ENCODE data around the gene CRY1.

Gene CRY1

DNA sequence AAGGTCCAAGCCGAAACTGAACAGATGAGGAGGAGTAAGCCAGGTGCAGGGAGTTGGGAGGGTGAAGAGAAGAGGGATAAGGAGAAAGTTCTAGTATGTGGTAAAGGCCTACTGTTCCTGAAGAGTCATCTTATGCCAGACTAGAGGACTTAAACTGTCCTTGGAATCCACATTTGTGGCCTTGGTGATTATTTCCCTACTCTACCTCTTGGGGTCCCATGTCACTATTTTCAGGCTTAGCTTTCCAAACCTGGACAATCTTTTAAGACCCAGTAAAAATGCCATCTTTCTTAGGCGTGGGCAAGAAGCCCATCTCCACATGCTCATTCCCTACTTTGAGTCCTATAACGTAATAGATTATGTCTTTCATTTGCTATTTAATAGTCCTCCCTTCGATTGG lies 40.1 kb upstream of the CRY1 start:
- TF ChIP-seq, protein P1, sequence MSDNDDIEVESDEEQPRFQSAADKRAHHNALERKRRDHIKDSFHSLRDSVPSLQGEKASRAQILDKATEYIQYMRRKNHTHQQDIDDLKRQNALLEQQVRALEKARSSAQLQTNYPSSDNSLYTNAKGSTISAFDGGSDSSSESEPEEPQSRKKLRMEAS (IDR thresholded peaks at IDR 0.05; ENCODE audit: low read depth, low read length), result no peak
- TF ChIP-seq MYC (IDR thresholded peaks at IDR 0.05; ENCODE audit: low read depth, low read length) (no peak), POLR2A (IDR thresholded peaks at IDR 0.05; ENCODE audit: extremely low read depth, insufficient read length) (no peak)
- no peak overlapping the region for H3K4me3 ChIP-seq (ENCODE audit: low read depth, low read length)
- DNase-seq (ENCODE audit: low read depth), result peak; percentile 9

DNA sequence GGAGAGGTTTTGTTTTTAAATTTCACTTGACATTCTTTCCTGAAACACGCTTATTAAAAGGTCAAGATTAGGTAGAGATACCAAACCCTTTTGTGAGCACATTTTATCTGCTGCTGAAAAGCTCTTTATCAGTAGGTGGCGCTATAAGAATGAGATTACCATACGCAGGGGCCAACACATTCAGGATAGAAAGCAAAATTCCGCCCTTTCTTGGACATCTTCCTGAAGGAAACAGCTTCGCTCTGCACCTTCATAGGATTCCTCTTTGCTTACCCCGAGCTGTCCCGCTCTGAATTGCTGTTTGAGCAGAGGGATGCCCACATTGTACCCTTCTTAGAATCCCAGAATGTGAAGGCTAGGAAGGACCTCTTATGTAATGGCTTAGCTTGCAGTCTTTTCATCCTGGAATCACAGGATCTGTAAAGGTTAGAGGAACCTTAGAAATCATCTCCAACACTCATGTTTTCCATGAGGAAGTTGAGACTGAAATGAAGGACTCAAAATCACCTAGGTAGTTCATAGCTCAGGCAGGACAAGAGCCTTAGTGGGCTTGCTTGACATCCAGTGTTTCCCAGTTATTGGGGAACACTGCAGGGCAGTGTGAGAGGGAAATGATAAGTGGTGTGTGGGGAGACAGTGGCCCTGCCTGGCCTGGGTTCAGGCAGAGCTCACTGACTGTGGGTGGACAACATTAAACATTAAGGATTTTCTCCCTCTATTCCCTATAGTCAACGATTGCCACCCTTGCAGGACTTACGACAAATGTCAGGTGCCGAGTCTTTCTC lies 38.7 kb upstream of the CRY1 start:
- TF ChIP-seq, protein P1 (IDR thresholded peaks at IDR 0.05; ENCODE audit: low read depth, low read length), result no peak
- no peak for TF ChIP-seq MYC (IDR thresholded peaks at IDR 0.05; ENCODE audit: low read depth, low read length)
- TF ChIP-seq, protein P2, sequence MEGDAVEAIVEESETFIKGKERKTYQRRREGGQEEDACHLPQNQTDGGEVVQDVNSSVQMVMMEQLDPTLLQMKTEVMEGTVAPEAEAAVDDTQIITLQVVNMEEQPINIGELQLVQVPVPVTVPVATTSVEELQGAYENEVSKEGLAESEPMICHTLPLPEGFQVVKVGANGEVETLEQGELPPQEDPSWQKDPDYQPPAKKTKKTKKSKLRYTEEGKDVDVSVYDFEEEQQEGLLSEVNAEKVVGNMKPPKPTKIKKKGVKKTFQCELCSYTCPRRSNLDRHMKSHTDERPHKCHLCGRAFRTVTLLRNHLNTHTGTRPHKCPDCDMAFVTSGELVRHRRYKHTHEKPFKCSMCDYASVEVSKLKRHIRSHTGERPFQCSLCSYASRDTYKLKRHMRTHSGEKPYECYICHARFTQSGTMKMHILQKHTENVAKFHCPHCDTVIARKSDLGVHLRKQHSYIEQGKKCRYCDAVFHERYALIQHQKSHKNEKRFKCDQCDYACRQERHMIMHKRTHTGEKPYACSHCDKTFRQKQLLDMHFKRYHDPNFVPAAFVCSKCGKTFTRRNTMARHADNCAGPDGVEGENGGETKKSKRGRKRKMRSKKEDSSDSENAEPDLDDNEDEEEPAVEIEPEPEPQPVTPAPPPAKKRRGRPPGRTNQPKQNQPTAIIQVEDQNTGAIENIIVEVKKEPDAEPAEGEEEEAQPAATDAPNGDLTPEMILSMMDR (IDR thresholded peaks at IDR 0.05; ENCODE audit: low read depth, low read length), result peak; percentile 84
- DNase-seq (ENCODE audit: low read depth), result peak; percentile 63
- no peak overlapping the region for H3K4me3 ChIP-seq (ENCODE audit: low read depth, low read length)

DNA sequence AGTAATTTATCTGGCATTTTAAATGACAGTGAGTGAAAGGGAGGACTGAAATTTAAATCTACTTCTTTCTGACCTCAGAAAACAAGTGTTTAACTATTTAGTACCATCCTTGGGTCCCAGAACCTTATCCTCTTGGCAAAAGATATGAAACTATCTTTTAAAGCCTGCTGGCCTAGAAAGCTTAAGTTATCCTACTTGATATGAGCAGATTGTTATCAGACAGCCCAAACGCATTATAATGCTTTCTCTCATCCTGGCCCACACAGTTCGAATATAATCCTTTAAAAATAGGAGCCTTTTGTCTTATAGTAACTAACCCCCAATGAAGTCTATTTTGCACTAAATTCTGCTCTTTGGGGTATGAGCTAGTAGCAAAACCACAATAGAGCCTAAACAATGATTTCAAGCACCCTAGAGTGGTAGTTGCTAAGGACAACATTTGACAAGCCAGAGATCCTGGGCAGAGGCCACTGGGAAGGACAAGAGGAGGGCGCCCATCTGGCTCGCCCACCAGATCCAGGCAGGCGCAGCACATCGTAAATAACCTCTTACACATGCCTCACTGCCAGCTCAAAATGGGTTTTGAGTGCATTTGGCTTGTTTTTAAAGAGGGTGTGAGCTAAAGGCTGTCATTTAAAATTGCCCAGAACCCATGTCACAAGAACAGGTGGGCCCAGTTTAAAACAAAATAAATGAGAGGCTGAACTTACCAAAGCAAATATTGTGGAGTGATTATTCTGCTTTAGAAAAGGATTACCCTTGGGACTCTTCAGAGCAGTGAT lies 37.7 kb upstream of the CRY1 start:
- H3K4me3 ChIP-seq (ENCODE audit: low read depth, low read length), result no peak overlapping the region
- DNase-seq (ENCODE audit: low read depth), result no peak
- TF ChIP-seq MYC (IDR thresholded peaks at IDR 0.05; ENCODE audit: low read depth, low read length), result no peak
- TF ChIP-seq, protein P2 (IDR thresholded peaks at IDR 0.05; ENCODE audit: low read depth, low read length), result no peak

DNA sequence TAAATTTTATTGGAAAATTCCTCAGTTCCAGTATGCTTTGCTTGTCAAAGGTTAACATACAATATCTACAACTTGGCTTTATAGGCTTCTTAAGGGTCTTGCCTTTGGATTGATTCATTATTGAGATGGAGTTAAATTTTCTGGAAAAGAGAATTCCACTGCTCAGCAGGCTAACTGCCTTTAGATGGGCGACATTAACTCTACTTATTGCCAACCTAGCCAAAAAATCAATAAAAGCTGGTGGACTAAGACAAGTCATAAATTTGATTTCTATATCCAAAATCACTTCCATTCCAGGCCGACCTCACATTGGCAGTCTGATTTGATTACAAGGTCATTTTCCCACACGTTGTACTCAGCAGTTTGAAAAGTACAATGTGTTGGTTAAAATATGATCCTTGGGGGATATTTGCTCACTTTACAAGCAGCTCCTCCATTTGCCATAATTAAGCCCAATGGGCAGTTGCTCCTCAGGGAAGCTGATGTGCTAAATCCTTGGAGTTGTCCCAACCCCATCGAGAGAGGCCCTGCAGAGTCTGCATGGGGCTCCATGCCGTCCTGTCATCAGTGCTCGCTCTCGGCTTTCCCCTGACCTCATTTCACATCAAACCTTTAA lies 36.1 kb upstream of the CRY1 start:
- TF ChIP-seq, protein P1 (IDR thresholded peaks at IDR 0.05; ENCODE audit: low read depth, low read length), result no peak
- TF ChIP-seq MYC (IDR thresholded peaks at IDR 0.05; ENCODE audit: low read depth, low read length), result no peak
- TF ChIP-seq POLR2A (IDR thresholded peaks at IDR 0.05; ENCODE audit: extremely low read depth, insufficient read length), result no peak
- TF ChIP-seq, protein P2 (IDR thresholded peaks at IDR 0.05; ENCODE audit: low read depth, low read length), result no peak
- DNase-seq (ENCODE audit: low read depth), result no peak
- H3K4me3 ChIP-seq (ENCODE audit: low read depth, low read length), result no peak overlapping the region

DNA sequence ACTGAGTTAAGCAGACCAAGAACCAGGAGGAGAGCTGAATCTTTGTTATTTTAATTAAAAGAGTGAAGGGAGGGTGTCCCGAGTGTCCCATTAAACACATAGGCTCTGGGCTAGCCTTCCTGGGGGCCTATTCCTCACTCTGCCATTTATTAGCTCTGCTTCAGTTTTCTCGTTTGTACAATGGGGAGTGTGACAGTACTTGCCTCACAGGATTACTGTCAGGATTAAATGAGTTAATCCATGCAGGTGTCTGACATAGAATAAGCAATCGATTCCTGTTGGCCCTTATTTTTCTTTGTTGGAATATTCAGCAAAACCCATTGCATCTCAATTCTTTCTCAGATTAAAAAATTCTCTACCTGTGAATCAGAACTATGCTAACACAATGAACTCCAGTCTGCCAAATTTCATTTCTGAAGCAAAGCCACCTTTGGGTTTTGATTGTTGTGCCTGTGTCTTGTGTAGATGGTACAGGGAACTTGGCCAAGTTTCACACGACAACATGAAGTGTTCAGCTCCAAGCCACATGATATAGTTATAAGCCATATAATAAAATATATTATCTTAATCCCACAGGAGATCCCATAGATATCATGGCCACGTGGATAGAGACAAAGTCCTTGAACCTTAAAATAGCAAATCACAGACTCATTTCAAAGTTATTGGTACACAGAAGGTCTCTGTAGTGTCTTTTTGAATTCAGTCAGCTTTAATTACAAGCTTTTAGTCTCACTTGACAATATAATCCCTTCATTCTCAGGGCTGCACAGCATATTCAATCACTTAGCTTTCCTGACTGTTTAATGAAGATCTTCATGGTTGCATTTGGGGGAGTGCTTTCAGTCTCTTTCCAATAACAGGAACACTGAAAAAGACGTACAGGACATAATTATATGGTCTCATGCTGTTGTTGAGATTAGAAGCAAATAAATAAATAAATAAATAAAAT lies 34.4 kb upstream of the CRY1 start:
- H3K4me3 ChIP-seq (ENCODE audit: low read depth, low read length), result no peak overlapping the region
- DNase-seq (ENCODE audit: low read depth), result no peak
- no peak for TF ChIP-seq MYC (IDR thresholded peaks at IDR 0.05; ENCODE audit: low read depth, low read length)
- no peak for TF ChIP-seq POLR2A (IDR thresholded peaks at IDR 0.05; ENCODE audit: extremely low read depth, insufficient read length)

DNA sequence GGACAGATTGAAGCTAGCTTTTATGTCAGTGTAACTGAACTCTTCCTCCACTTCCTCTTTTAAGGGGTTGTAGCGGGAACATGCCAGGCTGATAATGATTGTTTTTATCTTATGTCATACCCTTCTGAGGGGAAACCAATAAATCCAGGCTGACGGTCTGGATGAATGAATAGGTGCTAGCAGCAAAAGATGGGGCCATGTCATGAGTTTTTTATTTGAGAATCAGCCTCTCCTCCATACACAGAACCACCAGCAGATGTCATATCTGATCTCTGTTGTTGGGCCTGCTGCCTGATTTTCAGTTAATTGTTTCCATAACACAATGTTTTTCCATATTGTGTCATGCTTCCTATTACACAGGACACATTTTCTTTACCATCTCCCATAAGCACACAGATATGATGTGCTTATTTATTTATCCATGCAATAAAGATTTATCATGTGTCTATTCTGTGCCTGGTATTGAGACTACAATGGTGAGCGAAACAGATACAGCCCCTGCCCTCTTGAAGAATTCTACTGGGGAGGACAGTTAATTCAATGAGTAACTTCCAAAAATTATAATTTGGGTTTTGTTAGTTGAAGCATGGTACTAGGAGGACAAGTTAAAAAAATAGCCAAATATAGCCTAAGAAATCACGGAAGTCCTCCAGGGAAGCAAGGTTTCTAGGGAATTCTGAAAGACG lies 33.6 kb upstream of the CRY1 start:
- DNase-seq (ENCODE audit: low read depth), result peak; percentile 61
- no peak overlapping the region for H3K4me3 ChIP-seq (ENCODE audit: low read depth, low read length)
- TF ChIP-seq POLR2A (IDR thresholded peaks at IDR 0.05; ENCODE audit: extremely low read depth, insufficient read length) (no peak), MYC (IDR thresholded peaks at IDR 0.05; ENCODE audit: low read depth, low read length) (no peak)
- TF ChIP-seq, protein P1 (IDR thresholded peaks at IDR 0.05; ENCODE audit: low read depth, low read length), result no peak
- TF ChIP-seq, protein P2 (IDR thresholded peaks at IDR 0.05; ENCODE audit: low read depth, low read length), result no peak

Measured in NB4 (cell line).